Natural killer cell (primary cell): ENCODE results near the gene COL9A2. TPM values are rescaled to one million over a fixed set of nuclear protein-coding genes. Genes with fewer than 3 reads are reported as not detected.

Experiments
- ATAC-seq, 3 donors: fragments of 150-1000 bp in 2 of 3; fragments of 200-7000 bp in 1 of 3; cut with Tn5 transposase; 1 replicate in 1 of 3; 2 replicates in 2 of 3; pipeline ENCODE4 v1.10.0; 2021; ENCODE audit warnings: mild to moderate bottlenecking in 2 of 3, moderate library complexity in 2 of 3
- DNase-seq, 2 donors: peaks; one replicate each; pipeline versions ENCODE4 v3.0.0 to v3.0.0-alpha.2; 2013 to 2021; ENCODE audit warnings: mixed read lengths in 1 of 2
- H3K27ac ChIP-seq: one replicate; pipeline ENCODE4 v1.5.1; 2013; ENCODE audit warnings: mild to moderate bottlenecking, low read length
- H3K27me3 ChIP-seq: one replicate; pipeline ENCODE4 v1.6.1; 2013; ENCODE audit warnings: low read length; ENCODE audit not compliant: control insufficient read depth, insufficient read depth
- H3K36me3 ChIP-seq: one replicate; pipeline ENCODE4 v1.6.1; 2013; ENCODE audit warnings: low read length; ENCODE audit not compliant: control insufficient read depth, insufficient read depth
- H3K4me1 ChIP-seq: one replicate; pipeline ENCODE4 v1.6.1; 2013; ENCODE audit warnings: low read length; ENCODE audit not compliant: control insufficient read depth, insufficient read depth
- H3K4me3 ChIP-seq: one replicate; pipeline ENCODE4 v1.5.1; 2013; ENCODE audit warnings: low read length
- H3K9me3 ChIP-seq: one replicate; pipeline ENCODE4 v1.6.1; 2013; ENCODE audit warnings: low read length; ENCODE audit not compliant: control insufficient read depth, insufficient read depth
- H3K27ac Mint-ChIP-seq, 2 donors: one replicate each; pipeline ENCODE4 v1.8.0; 2022; ENCODE audit warnings: mild to moderate bottlenecking in 2 of 2, mixed read lengths in 2 of 2, moderate library complexity in 1 of 2
- H3K27me3 Mint-ChIP-seq, 2 donors: one replicate each; pipeline ENCODE4 v1.8.0; 2022; ENCODE audit warnings: low read depth in 2 of 2, mixed read lengths in 2 of 2
- H3K36me3 Mint-ChIP-seq: one replicate; pipeline ENCODE4 v1.8.0; 2022; ENCODE audit warnings: mixed read lengths
- H3K4me1 Mint-ChIP-seq, 2 donors: one replicate each; pipeline ENCODE4 v1.8.0; 2022; ENCODE audit warnings: mixed read lengths in 2 of 2
- H3K4me3 Mint-ChIP-seq: one replicate; pipeline ENCODE4 v1.8.0; 2022; ENCODE audit warnings: mild to moderate bottlenecking, moderate library complexity, mixed read lengths
- H3K9me3 Mint-ChIP-seq, 2 donors: one replicate each; pipeline ENCODE4 v1.8.0; 2022; ENCODE audit warnings: mixed read lengths in 2 of 2
- CTCF ChIP-seq: fragments of 200-600 bp; IDR thresholded peaks from one replicate; pipeline ENCODE4 v1.8.0; 2022; ENCODE audit warnings: antibody characterized with exemption
- WGBS: methylation state at CpG from one replicate; pipeline ENCODE4 v1.1.7; 2013; ENCODE audit warnings: missing lambda C conversion rate; ENCODE audit not compliant: insufficient coverage; 5-methylcytosine and 5-hydroxymethylcytosine counted together
- intact Hi-C: fragments of 100-400 bp; cut with micrococcal nuclease; formaldehyde crosslinking; loops from one replicate; pipeline ENCODE4 v1.14.2; 2022
- total RNA-seq, 4 donors: library from RNA; stranded (reverse); fragments of 120-200 nt in 1 of 4; gene quantifications; one replicate each; pipeline versions ENCODE4 v1.2.3 to v1.2.4, GENCODE V29; 2013 to 2022

Gene COL9A2
- total RNA-seq, 3 donors from 2014 or later (not counting 1 experiment from before 2014, with no cell fraction given) = 2.4 to 2.6 (median 2.5) TPM

GRCh38 chr1:40339420-40340323 lies 22.6 kb upstream of the COL9A2 start:
- no peak overlapping the region for H3K27ac Mint-ChIP-seq
- Histone ChIP-seq H3K4me1 (peaks cover 18% of the 10 kb centered on the region), H3K9me3 (no peaks in the 10 kb centered on the region), H3K27ac (no peak overlapping the region), H3K36me3 (no peaks in the 10 kb centered on the region), H3K27me3 (no peaks in the 10 kb centered on the region), H3K4me3 (no peak overlapping the region)
- ATAC-seq (no peak), DNase-seq (no peak)
- WGBS = 68% methylated on average over 6 of the region's 6 CpGs
- H3K27me3 Mint-ChIP-seq = peaks cover 0 to 8% of the 10 kb centered on the region in 2 donors
- no peaks in the 10 kb centered on the region for H3K9me3 Mint-ChIP-seq
- no peak for TF ChIP-seq CTCF
- no peak overlapping the region for H3K4me3 Mint-ChIP-seq
- intact Hi-C loops = loop anchor here (2.0 kb wide), 2 partner anchors 195 to 255 kb away; no protein-coding TSS in a partner anchor
- no peaks in the 10 kb centered on the region for H3K36me3 Mint-ChIP-seq
- peaks cover 6 to 7% of the 10 kb centered on the region in 2 donors for H3K4me1 Mint-ChIP-seq

- Histone ChIP-seq H3K4me1 (peaks cover 13% of the 10 kb centered on the region), H3K27ac (no peak overlapping the region), H3K4me3 (no peak overlapping the region), H3K36me3 (no peaks in the 10 kb centered on the region), H3K9me3 (no peaks in the 10 kb centered on the region), H3K27me3 (no peaks in the 10 kb centered on the region)
- H3K27ac Mint-ChIP-seq = peak overlapping the region in 1 of 2 donors; percentile 32
- intact Hi-C loops = loop anchor here (1.0 to 2.0 kb wide), 4 partner anchors 65 to 254 kb away; no protein-coding TSS in a partner anchor
- H3K4me1 Mint-ChIP-seq = peaks cover 6 to 7% of the 10 kb centered on the region in 2 donors
- H3K9me3 Mint-ChIP-seq = no peaks in the 10 kb centered on the region
- H3K4me3 Mint-ChIP-seq = no peak overlapping the region
- H3K27me3 Mint-ChIP-seq = peaks cover 0 to 8% of the 10 kb centered on the region in 2 donors
- peak; percentile 92 to 100 (median 99) for ATAC-seq
- DNase-seq = peak; percentile 84 to 94
- no peaks in the 10 kb centered on the region for H3K36me3 Mint-ChIP-seq
- TF ChIP-seq CTCF = peak; percentile 99
- 44% methylated on average over 21 of the region's 21 CpGs for WGBS
These were observed 21.8 kb upstream of the COL9A2 start for GRCh38 chr1:40338745-40339419.

DNA sequence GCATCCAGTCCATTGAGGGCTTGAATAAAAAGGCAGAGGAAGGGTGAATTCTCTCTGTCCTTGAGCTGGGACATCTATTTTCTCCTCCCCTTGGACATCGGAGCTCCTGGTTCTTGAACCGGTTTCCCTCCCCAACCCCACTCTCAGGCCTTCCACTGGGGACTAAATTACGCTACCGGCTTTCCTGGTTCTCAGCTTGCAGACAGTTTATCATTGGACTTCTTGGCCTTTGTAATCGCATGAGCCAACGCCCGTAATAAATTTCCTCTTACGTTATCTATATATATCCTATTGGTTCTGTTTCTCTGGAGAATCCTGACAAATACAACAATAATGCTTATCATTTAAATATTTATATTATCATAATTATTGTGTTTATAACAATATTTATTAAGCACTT lies 20.4 kb upstream of the COL9A2 start:
- TF ChIP-seq CTCF = no peak
- Mint-ChIP-seq H3K27me3 (peaks cover 7 to 12% of the 10 kb centered on the region in 2 donors), H3K4me3 (no peak overlapping the region), H3K4me1 (peaks cover 6 to 7% of the 10 kb centered on the region in 2 donors), H3K9me3 (no peaks in the 10 kb centered on the region), H3K36me3 (no peaks in the 10 kb centered on the region), H3K27ac (no peak overlapping the region)
- Histone ChIP-seq H3K9me3 (no peaks in the 10 kb centered on the region), H3K27ac (no peak overlapping the region), H3K27me3 (no peaks in the 10 kb centered on the region), H3K4me3 (no peak overlapping the region), H3K36me3 (no peaks in the 10 kb centered on the region), H3K4me1 (peaks cover 12% of the 10 kb centered on the region)
- ATAC-seq (no peak), DNase-seq (no peak)
- intact Hi-C loops = no loop called here
- 99% methylated on average over 7 of the region's 8 CpGs for WGBS
